ENCODE data around the gene TRMT13. TPM values are rescaled to one million over a fixed set of nuclear protein-coding genes. Genes with fewer than 3 reads are reported as not detected.

TRMT13 gene
- total and polyA plus RNA-seq, 2 of the 13 experiments (the other 11 are each of a cell fraction or from before 2014, with no cell fraction given): 10.0 to 12.4 TPM

DNA sequence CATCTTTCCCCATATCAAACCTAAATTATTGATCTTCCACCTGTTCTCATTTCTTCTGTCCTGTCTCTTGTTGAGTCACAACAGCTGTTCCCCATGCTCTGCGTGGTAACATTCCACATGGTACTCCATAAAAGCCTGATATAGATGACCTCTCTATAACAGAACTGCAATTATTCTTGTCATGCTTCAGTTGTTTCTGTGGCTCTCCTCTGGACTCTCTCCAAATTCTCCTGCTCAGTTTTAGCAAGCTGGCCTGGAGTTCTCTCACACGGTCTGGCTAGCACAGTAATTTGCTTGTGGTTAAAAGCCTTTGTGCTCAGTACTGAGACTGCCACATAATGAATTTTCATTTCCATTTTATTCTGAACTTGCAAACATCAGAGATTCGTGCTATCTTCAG, 55.7 kb downstream of the TRMT13 start (continued):
- no peak for TF ChIP-seq MAFK (conservative IDR thresholded peaks at IDR 0.05 in 1 of 2, IDR thresholded peaks at IDR 0.05 in 1 of 2; ENCODE audit: low read length in 2 of 2)
- TF ChIP-seq ZNF570 (CRISPR knock-in tag; IDR thresholded peaks at IDR 0.05; ENCODE audit: borderline replicate concordance): no peak
- no peak for TF ChIP-seq SRSF4 (IDR thresholded peaks at IDR 0.05; ENCODE audit: low read depth, low read length, poor library complexity, severe bottlenecking)
- TF ChIP-seq NFKBIZ (CRISPR knock-in tag; IDR thresholded peaks at IDR 0.05): no peak

DNA sequence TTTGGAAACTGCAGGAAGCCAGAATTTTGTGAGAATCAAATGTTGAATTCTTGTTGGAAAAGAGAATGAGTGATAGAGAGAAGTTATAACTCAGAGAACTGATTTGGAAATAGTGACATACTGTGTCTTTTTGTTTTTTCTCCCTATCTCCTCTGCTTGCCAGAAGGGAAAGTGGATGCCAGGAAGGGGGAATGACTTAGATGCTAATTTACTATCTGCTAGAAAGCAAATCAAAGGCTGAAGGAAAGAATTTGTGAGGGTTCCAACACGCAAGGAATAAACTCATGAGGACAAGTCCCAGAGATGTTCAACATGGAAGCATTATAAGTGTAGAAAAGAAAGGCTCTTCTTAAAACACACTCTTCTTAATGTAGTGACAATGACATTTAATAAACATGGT, 65.6 kb downstream of the TRMT13 start:
- Histone ChIP-seq H3K79me2 (ENCODE audit: insufficient read depth, low read length) (no peaks in the 10 kb centered on the region), H2AFZ (ENCODE audit: low read length) (no peak overlapping the region), H3K4me2 (ENCODE audit: low read depth, low read length) (no peak overlapping the region), H4K20me1 (ENCODE audit: insufficient read depth, low read length) (no peaks in the 10 kb centered on the region), H3K4me3 (replicated peaks in 1 of 3; ENCODE audit: insufficient read depth in 1 of 3, low read depth in 2 of 3, low read length in 3 of 3) (no peak overlapping the region), H3K36me3 (replicated peaks in 1 of 2; ENCODE audit: control insufficient read depth in 1 of 2, insufficient read depth in 2 of 2, low read length in 2 of 2) (peaks cover 6 to 31% of the 10 kb centered on the region in 2 experiments; a peak in 3 of 5 replicates), H3K9me3 (ENCODE audit: low read length) (no peaks in the 10 kb centered on the region), H3K4me1 (ENCODE audit: insufficient read depth, low read length) (no peaks in the 10 kb centered on the region), H3K27me3 (ENCODE audit: control insufficient read depth in 1 of 2, insufficient read depth in 2 of 2, low read length in 2 of 2) (no peaks in the 10 kb centered on the region), H3K27ac (ENCODE audit: extremely low read length, insufficient read depth, low read length) (no peak overlapping the region), H3K9ac (ENCODE audit: insufficient read depth, low read depth, low read length) (no peak overlapping the region)
- no peak for TF ChIP-seq ZSCAN9 (CRISPR knock-in tag; IDR thresholded peaks at IDR 0.05; ENCODE audit: borderline replicate concordance)
- TF ChIP-seq ISX (CRISPR knock-in tag; conservative IDR thresholded peaks at IDR 0.05): no peak
- no peak for TF ChIP-seq ZNF33B (CRISPR knock-in tag; IDR thresholded peaks at IDR 0.05)
- no peak for TF ChIP-seq ZNF121 (CRISPR knock-in tag; IDR thresholded peaks at IDR 0.05)
- no peak for TF ChIP-seq ZNF17 (CRISPR knock-in tag; IDR thresholded peaks at IDR 0.05)
- no peak for TF ChIP-seq ZNF724P (CRISPR knock-in tag; IDR thresholded peaks at IDR 0.05; ENCODE audit: borderline replicate concordance)
- no peak for TF ChIP-seq ZMAT3 (CRISPR knock-in tag; conservative IDR thresholded peaks at IDR 0.05)
- no peak for TF ChIP-seq CEBPB (IDR thresholded peaks at IDR 0.05; ENCODE audit: borderline replicate concordance, low read depth, low read length)
- no peak for TF ChIP-seq ZSCAN12 (CRISPR knock-in tag; IDR thresholded peaks at IDR 0.05)
- TF ChIP-seq, protein P1, sequence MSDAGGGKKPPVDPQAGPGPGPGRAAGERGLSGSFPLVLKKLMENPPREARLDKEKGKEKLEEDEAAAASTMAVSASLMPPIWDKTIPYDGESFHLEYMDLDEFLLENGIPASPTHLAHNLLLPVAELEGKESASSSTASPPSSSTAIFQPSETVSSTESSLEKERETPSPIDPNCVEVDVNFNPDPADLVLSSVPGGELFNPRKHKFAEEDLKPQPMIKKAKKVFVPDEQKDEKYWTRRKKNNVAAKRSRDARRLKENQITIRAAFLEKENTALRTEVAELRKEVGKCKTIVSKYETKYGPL (CRISPR knock-in tag; IDR thresholded peaks at IDR 0.05): no peak
- no peak for TF ChIP-seq ZNF329 (CRISPR knock-in tag; IDR thresholded peaks at IDR 0.05; ENCODE audit: low read depth)
- no peak for TF ChIP-seq ZNF614 (CRISPR knock-in tag; IDR thresholded peaks at IDR 0.05; ENCODE audit: borderline replicate concordance)
- no peak for TF ChIP-seq ZSCAN31 (CRISPR knock-in tag; IDR thresholded peaks at IDR 0.05; ENCODE audit: low read depth)
- TF ChIP-seq KDM5A (IDR thresholded peaks at IDR 0.05; ENCODE audit: borderline replicate concordance, low read length): no peak
- no peak for TF ChIP-seq CSRNP1 (CRISPR knock-in tag; IDR thresholded peaks at IDR 0.05)
- TF ChIP-seq RFX3 (CRISPR knock-in tag; IDR thresholded peaks at IDR 0.05): no peak
- ATAC-seq (no peak), DNase-seq (ENCODE audit: low spot score) (no peak), FAIRE-seq (no peak)
- CTCF ChIA-PET (ENCODE audit: low intra/inter-chr PET ratio, low total read pairs): no interaction called here
- in situ Hi-C loops (cut with HindIII; ENCODE audit: extremely low pct_ligation_motif_present, low pct_unique_long_range_greater_than_20kb): no loop called here
- no TSS peak for BruUV-seq (replicated peaks)
- POLR2A ChIA-PET: no interaction called here
- intact Hi-C loops (cut with micrococcal nuclease; ENCODE audit: unreplicated experiment): no loop called here
- 90% methylated on average over 1 of the region's 1 CpG for WGBS (ENCODE audit: low lambda C conversion rate)

Measured in HepG2 (cell line).